HG03457 (cell line): ENCODE data around the gene SUPT20HL1.
"Not testable (repeated sequence)": the region's sequence is repeated elsewhere in the genome, so short reads cannot be mapped to it uniquely, and the experiment has no call there.

ENCODE experiments used
- ATAC-seq: cut with Tn5 transposase; IDR thresholded peaks from one replicate; pipeline ENCODE4 v1.9.1; 2021; ENCODE audit warnings: moderate number of reproducible peaks; ENCODE audit not compliant: unreplicated experiment

SUPT20HL1 gene

DNA sequence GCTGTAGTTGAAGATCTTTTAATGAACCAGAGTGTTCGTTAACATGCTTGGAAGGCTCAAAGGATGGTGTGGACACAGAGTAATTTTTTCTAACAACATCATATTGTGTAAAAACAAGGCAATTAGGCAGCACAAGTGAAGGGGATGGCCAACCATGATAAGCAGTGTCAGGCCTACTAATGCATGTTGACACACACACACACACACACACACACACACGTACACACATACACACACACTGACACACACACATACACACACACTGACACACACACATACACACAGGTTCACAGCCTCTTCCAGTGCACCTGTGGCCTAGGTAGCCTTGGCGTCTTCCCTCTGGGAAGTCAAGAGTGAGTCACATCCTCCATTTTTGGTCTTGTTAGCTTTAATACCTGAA, at the start of gene SUPT20HL1:
SUPT20HL1 (plus strand) TSS at position 368 of the 400 bp plus-strand sequence. CDS start 2,122 bp downstream, outside the sequence.
- no peak for ATAC-seq

DNA sequence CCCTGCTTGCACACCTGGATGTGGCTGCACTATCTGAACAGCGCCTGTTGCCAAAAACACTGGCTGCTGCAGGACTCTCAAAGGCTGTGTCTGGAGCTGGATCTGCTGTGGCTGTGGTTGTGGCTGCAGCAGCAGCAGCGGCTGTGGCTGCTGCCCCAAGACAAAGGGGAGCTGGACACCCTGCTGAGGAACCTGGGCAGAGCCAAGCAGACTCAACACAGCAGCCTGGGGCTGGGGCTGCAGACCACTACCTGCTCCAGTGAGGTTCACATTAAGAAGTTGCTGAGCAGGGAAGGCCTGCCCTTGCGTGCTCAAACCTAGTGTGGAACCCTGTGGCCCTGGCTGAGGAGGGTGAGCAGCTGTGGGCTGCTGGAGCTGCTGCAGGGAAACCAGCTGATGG, 49.5 kb upstream of the SUPT20HL1 start:
- not testable (repeated sequence) for ATAC-seq

DNA sequence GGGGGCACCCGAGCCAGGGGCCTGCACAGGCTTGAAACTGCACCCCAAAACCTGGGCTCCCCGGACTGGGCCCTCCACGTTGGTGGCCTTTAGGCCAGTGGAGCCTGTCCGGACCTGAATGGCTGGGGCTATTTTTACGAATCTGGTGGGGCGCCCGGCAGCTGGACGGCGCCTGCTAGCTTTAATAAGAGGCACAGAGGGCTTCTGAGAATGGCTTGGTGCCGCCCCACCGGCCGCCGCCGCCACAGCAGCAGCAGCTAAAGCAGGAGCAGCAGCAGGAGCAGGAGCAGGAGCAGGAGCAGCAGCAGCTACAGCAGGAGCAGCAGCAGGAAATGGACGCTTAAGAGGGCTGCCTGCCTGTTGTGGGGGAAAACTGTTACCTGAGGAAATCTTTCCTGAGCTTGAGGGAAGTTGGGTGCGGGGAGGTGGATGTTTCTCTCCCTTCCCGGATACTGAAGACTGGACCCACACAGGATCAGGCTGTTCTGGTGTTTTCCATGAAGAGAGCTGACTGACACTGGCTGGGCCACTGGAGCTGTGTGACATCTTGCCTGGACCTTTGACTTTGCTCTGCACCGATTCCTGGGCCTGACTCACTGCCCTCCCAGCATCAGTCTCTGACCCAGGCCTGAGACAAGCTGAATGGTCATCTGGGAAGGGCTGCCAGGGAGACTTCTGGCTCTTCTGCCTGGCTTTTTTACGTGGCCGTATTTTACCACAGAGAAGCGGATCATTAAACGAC, 48.8 kb upstream of the SUPT20HL1 start:
- ATAC-seq, result not testable (repeated sequence)

DNA sequence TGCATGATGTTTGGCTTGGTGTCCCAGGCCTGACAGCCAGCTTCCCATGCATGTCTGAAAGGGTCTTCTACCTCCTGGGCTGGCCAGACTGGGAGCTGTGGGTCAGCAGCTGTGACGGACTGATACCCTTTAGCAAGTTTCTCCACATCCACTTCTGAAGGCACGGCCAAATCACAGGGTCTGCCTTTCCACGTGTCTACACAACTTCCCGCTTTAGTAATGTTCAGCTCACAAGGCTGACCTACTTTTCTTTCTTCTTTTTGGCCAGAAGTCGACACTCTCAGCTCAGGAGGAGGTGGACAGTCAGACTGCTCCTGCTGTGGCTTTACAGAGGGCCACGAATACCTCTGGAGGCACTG, 48.2 kb upstream of the SUPT20HL1 start:
- ATAC-seq, result not testable (repeated sequence)

DNA sequence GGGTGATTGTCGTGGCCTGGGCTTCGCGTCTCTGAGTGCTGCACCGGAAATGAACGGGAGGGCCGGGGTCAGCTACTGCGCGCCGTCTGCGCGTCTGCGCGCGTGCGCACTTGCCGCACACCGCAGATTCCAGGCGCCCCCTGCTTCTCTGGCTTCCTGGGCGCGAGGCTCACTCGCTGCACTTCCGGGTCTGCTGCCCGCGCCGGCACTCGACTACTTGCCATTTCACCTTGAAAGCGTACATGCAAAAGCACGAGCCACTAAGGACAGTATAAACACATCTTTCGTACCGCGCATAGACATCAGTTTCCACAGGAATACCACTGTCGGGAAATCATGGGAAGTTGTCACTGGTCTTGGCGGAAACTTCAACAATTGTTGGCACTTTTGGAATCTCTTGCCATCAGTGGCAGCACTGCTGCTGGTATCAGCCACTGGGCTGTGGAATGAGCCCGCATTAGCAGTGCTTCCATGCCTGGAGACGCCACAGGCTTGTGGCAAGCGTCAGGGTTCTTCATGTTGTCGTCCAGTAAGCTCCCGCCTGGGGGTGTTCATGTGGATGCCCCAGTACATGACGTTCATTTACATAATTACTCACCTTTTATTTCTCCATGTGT, 46.3 kb upstream of the SUPT20HL1 start, which contains the start of gene SUPT20HL2:
SUPT20HL2 (minus strand) TSS at position 51 of the 617 bp plus-strand sequence. CDS start 754 bp downstream, outside the sequence.
- no peak for ATAC-seq

DNA sequence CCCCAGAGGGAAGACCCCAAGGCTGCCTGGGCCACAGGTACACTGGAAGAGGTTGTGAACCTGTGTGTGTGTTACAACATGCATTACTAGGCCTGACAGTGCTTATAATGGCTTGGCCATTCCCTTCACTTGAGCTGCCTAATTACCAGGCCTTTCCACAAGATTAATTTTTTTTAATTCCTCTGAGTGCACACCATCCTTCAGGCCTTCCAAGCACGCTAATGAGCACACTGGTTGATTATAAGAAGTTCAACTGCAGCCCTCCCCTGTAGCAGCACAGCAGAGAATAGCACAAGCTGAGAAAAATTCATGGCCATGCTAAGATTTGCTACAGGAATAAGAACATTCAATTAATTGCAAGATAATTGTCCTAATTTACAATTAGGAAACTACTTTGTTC, 44.3 kb upstream of the SUPT20HL1 start:
- ATAC-seq, result no peak

DNA sequence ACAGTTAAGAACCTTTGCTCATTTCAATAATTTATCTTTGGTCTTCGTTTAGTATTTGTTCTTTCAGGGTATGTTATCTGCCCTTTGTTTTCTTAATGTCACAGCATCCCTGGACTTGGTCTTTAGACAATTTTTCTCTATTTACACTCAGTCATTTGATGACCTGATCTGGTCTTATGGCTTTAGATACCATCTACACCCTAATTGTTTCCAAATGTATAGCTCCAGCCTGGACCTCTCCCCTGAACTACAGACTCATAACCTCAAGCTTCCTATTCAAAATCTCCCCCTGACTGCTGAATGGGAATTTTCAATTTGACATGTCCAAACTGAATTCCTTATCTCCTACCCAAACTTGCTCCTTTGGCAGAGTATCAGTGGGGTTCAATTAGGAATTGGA, 42.9 kb upstream of the SUPT20HL1 start:
- ATAC-seq, result no peak

DNA sequence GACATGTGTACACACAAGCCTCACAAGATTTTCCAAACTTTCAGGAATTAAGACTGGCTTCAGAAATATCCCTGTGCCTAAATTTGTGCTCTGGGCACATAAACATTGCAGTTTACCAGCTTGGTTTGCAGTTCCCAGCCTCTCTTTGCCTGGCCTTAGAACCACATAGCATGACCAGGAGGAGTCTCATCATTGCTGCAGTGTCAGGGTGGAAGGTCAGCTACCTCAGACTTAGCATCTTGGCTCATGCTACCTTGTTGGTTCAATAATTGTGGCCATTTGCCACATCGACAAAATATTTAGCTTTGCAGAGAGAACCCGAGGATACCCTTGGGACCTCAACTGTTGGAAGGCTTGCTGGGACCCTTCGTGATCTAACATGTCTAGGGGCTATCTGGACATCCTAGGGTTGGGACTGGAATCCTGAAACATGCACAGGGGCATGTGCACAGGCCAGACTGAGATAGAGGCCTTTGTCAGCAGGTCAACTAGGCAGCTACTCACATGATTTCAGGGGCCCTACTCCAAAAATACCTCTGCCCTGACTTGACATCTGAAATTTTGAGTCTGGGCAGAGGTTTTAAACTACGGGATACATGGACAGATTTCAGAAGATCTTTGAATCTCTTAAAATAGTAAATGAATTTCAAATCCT, 38.6 kb upstream of the SUPT20HL1 start:
- ATAC-seq, result no peak

DNA sequence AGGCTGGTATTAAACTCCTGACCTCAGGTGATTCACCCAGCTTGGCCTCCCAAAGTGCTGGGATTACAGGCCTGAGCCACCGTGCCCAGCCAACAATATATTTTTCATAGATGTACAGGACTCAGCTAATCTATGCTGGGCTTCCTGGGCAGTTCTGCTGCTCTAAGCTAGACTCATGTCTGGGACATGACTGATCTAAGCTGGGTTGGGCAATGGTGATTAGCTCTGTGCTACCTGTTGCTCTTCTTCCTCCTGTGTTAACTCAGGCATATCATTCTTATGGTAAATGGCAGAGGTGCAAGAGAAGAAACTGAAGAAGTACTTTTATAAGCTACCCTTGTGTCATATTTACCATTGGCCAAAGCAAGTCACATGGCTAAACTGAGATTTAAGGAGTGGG, 35.2 kb upstream of the SUPT20HL1 start:
- no peak for ATAC-seq

DNA sequence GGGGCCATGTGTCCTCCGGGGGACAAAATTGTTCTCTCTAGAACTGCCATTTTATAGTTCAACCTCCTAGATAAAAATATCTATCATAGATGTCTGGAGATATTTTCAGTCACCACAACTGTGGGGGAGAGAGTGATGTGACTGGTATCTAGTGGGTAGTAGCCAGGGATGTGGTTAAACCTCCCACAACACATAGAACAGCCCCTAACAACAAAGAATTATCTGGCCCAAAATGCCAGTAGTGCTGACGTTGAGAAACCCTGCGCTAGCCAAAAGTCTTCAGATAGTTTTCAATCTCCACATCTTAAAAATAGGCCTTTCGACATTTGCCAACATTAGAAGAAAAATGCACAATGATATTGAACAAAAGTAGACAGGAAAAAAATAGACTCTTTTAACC, 27.6 kb upstream of the SUPT20HL1 start:
- no peak for ATAC-seq

DNA sequence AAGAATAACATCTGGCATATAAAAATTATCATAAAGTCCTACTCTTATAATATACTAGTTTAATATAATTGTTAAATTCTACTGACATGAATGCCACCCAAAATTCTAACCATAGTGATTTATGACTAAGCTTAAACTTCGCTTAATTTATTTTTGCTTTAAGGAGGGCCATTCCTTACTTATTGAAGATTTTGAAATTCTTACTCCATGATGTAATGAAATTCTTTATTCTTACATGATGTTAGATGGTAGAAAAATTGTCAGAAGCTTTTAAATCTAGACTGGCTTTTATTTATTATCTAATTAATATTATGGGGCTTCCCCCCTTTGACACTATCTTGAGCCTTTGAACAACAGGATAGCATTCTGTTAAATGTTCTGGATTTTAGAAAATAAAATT, 27.1 kb upstream of the SUPT20HL1 start:
- ATAC-seq, result no peak

DNA sequence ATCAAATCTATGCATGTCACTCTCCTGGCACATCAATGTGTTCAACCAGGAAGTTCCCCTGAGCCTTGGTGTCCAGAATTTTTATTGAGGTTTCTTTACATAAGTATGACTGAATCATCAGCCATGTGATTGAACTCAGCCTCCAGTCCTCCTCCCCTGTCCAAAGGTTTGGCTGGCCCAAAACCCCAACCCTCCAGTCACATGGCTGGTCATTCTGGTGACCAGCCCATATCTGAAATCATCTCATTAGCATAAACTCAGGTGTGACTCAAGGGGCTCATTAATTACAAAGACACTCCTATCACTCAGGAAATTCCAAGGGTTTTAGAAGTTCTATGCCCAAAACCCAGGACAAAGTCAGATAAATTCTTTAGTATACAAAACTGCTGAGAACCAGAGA, 26.0 kb upstream of the SUPT20HL1 start:
- no peak for ATAC-seq

DNA sequence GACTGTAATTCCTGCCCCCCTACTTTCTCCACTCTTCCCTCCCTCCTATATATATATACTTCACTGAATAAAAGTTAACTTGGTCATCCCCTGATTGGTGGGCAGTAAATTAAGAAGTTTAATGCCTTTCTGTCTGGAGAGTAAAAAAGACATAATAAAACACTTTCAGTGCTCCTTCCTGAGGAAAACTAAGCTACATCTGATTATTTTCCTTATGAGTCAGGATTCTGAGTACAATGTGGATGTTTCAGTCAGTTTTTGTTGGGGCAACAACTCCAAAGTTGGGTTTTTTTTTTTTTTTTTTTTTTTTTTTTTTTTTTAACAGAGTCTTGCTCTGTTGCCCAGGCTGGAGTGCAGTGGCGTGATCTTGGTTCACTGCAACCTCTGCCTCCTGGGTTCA, 24.6 kb upstream of the SUPT20HL1 start:
- ATAC-seq, result no peak

DNA sequence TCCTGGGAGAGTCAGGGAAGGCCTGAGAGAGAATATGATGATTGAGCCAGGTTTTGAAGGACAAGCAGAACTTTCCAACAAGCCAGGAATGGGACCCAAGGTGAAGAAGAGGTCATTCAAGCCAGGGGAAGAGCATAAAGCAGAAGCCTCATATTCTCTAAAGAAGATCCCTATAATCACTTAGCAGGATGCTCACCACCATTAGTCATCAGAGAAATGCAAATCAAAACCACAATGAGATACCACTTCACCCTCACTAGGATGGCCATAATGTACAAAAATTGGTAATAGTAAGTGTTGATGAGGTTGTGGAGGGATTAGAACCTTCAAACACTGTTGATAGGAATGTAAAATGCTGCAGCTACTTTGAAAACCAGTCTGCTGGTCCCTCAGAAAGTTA, 20.5 kb upstream of the SUPT20HL1 start:
- ATAC-seq, result no peak

DNA sequence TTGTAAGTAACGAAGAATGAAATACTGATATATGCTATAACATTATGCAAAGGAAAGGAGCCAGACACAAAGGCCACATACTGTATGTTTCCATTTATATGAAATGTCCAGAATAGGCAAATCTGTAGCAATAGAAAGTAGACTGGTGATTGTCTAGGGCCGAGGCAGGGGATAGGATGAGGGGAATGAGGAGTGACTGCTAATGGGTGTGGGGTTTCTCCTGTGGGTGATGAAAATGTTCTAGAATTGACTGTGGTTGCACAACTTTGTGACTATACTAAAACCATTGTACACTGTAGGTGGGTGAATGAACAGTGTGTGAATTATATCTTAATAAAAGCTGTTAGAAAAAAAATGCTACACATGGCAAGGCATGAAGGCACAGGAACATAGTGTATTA, 19.9 kb upstream of the SUPT20HL1 start:
- ATAC-seq, result no peak

DNA sequence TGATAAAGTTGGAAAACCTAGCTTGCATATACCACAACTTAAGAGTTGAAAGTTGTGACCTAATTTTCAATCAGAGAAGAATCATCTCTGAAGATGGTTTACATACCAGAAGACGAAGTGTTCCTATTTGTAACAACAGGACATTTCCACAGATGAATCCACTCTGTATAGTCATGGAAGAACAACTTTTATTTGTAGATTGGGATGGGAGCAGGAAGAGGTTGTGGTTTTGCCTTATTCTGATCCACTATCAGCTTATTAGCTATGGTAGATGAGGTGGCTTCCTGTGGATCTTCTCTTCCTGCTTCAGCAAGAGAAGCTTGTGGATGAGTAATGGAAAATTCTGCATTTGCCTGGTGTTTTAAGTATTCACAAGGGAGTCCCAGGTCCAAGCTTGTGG, 18.6 kb upstream of the SUPT20HL1 start:
- ATAC-seq, result no peak

DNA sequence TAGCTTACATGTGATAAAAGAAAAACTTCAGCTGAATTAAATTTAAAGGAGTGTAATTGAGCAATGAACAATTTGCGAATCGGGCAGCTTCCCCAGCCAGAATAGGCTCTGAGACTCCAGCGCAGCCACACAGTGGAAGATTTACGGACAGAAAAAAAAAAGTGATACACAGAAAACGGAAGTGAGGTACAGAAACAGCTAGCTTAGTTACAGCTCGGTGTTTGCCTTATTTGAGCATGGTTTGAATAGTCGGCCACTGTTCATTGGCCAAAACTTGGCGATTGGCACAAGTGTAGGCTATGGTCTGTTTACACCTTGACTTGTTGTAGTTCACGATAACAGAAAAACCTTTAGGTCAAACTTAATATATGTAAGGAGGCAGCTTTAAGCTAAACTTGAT, 16.7 kb upstream of the SUPT20HL1 start:
- ATAC-seq, result peak; percentile 72

DNA sequence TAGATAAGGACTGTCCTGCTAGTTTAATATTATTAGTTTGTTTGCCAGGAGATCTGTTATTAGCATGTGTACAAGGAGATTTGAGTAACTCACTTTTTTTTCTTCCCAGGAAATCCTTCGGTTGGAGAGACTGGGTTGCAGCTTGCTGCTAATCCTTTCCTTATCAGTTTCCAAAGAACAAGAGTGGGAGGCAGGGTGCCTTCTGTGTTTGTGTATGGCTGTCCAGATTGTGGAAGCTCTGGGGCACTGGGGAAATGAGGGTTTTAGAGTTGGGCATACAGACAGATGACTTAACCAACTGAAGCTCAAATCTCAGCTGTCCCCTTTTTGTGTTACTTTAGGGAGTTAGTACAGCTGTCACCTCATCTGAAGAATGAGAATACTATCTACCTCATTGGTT, 12.6 kb upstream of the SUPT20HL1 start:
- no peak for ATAC-seq

DNA sequence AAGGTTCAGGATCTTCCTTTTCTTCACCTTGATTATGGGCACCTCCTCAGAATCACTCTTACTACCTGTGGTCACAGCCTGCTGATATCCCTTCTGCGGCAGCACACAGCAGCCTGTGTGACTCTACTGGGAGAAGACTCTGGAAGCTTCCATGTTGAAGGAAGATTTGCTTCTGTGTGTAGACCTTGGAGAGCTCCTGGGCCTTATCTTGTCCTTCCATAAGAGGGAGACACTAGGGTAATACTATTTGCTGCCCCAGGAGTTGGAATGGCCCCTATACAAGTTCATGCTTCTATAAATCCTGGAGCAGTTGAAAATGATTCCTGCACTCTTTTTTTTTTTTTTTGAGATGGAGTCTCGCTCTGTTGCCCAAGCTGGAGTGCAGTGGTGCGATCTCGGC, 10.2 kb upstream of the SUPT20HL1 start:
- ATAC-seq, result no peak

DNA sequence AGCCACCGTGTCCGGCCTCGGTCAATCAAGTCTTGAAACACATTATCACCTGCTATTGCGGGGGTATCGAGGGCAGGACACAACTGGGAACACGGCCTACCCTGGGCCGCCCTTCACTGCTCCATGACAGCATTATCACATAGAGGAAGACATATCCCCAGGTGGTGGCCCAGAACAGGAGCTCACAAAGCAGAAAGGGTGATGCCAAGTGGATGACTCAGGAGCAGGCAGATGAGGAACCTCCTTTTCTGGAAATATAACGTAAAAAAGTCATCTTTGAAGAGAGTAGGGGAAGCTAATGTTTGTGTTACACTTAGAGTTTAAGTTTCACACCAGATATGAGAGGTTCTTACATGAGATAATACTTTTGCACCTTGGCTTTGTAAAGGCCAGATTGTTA, 5.3 kb upstream of the SUPT20HL1 start:
- ATAC-seq, result no peak

DNA sequence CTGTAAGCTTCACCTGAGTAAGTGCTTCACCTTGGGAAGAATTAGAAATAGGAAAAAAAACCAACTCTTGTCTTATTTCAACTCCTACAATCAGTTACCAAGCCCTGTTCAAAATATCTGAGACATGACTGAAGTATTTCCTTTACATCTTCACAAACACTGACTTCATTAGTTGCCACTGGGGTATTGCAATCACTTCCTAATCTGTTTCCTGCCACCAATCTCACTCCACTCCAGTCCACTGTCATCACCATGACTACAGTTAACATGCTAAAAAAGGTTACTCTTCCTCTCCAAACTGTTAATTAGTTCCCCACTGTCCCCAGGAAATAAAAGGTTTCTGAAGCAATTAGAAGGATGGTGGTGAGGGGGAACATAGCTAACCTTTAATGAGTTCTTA, 3.3 kb upstream of the SUPT20HL1 start:
- no peak for ATAC-seq

DNA sequence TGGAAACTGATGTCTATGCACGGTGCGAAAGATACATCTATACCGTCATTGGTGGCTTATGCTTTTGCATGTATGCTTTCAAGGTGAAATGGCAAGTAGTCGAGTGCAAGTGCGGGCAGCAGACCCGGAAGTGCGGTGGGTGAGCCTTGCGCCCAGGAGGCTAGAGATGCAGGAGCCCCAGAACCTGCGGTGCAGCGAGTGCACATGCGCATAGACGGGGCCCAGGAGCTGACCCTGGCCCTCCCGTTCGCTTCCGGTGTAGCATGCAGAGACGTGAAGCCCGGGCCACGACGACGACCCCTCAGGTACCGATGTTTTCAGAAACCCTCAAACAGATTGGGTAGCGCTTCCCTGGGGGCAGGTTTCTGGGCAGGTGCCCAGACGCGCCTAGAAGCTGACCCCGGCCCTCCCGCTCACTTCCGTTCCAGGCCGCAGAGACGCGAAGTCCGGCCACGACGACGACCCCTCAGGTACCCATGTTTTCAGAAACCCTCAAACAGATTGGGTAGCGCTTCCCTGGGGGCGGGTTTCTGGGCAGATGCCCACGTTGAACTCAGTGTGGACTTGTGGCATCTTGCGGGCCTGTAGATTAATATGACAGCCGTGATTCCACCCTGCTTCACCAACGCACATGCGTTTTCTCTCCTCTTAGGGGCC, 1.8 kb downstream of the SUPT20HL1 start:
- not testable (repeated sequence) for ATAC-seq
